Measurements from ENCODE around the gene DCBLD2. TPM values are rescaled to one million over a fixed set of nuclear protein-coding genes. Genes with fewer than 3 reads are reported as not detected.

Gene DCBLD2
- total and polyA plus RNA-seq, 9 of the 15 experiments (the other 6 are each of a cell fraction or from before 2014, with no cell fraction given), result 2.7 to 14.6 (median 7.4) TPM

DNA sequence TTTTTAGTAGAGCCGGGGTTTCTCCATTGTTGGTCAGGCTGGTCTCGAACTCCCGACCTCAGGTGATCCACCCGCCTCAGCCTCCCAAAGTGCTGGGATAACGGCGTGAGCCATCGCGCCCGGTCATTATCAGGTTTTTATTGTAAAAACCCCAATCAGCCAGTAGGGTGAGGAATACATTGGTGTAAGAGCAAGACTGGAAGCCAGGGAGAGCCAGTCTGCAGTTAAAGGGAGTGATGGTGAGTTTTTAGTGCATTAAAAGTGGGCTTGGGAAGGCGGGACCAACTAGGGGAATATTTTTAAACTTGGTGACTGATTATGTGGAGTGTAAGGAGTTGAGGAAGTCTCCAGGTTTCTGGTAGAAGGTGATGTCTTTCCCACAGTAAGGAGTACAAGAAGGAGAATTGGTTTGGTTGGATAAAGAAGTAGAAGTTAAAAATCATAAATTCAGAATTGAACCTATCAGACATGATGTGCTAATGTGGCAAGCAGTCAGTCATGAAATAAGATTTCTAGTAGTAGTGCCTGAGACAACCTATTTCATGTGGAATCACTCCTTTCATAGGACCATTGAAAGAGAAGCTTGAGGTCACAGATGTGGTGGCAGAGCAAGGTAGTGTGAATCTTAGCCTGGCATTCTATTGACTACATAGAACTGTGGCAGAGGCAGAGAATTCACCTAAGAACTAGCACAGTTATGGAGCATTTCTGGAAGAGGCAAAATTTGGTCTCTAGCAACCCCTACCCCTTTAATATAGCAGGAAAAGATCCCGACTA lies 2.4 kb upstream of the DCBLD2 start:
- Histone ChIP-seq H3K4me2 (ENCODE audit: insufficient read depth, low read length) (no peak overlapping the region), H3K79me2 (ENCODE audit: control insufficient read depth, insufficient read depth, low read length) (peaks cover 18% of the 10 kb centered on the region)

More for the DNA sequence above, 2.4 kb upstream of the DCBLD2 start:
- no peaks in the 10 kb centered on the region for H3K27me3 ChIP-seq (ENCODE audit: control insufficient read depth in 2 of 2, insufficient read depth in 2 of 2, low read length in 2 of 2)
- ChIA-PET CTCF (ENCODE audit: low intra/inter-chr PET ratio) (no interaction called here), POLR2A (no interaction called here)
- peaks cover 3 to 9% of the 10 kb centered on the region in 2 experiments; a peak in 4 of 5 replicates for H3K4me1 ChIP-seq (replicated peaks in 1 of 2; ENCODE audit: control insufficient read depth in 2 of 2, insufficient read depth in 2 of 2, low read length in 2 of 2)
- ATAC-seq (no peak), FAIRE-seq (no peak), DNase-seq (ENCODE audit: extremely low read depth in 1 of 4, low spot score in 3 of 4) (no peak)
- no peaks in the 10 kb centered on the region for H4K20me1 ChIP-seq (replicated peaks; ENCODE audit: control insufficient read depth, insufficient read depth, low read length)
- TF ChIP-seq ARNT (IDR thresholded peaks at IDR 0.05), result no peak
- TF ChIP-seq GTF2F1 (IDR thresholded peaks at IDR 0.05; ENCODE audit: low read depth, low read length), result no peak
- TF ChIP-seq PHB (CRISPR knock-in tag; IDR thresholded peaks at IDR 0.05), result no peak
- no peak for TF ChIP-seq HOXB6 (CRISPR knock-in tag; IDR thresholded peaks at IDR 0.05; ENCODE audit: borderline replicate concordance)
- no peak for TF ChIP-seq HMG20A (CRISPR knock-in tag; conservative IDR thresholded peaks at IDR 0.05)
- no peak for TF ChIP-seq PHB2 (IDR thresholded peaks at IDR 0.05; ENCODE audit: low read depth)
- no peak for TF ChIP-seq ZNF79 (CRISPR knock-in tag; IDR thresholded peaks at IDR 0.05; ENCODE audit: low read depth)
- TF ChIP-seq, protein P1, sequence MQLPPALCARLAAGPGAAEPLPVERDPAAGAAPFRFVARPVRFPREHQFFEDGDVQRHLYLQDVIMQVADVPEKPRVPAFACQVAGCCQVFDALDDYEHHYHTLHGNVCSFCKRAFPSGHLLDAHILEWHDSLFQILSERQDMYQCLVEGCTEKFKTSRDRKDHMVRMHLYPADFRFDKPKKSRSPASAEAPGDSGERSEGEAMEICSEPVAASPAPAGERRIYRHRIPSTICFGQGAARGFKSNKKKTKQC (CRISPR knock-in tag; IDR thresholded peaks at IDR 0.05), result no peak
- TF ChIP-seq TRIM28 (IDR thresholded peaks at IDR 0.05), result no peak
- no peak for TF ChIP-seq RBM39 (optimal IDR thresholded peaks at IDR 0.05; ENCODE audit: low read depth, low read length)
- TF ChIP-seq RFX7 (CRISPR knock-in tag; IDR thresholded peaks at IDR 0.05), result no peak
- no peak for TF ChIP-seq ZNF384 (IDR thresholded peaks at IDR 0.05; ENCODE audit: low read depth, low read length)
- no peak for TF ChIP-seq ZNF140 (CRISPR knock-in tag; IDR thresholded peaks at IDR 0.05)
- TF ChIP-seq WHSC1 (IDR thresholded peaks at IDR 0.05; ENCODE audit: low read length), result no peak
- TF ChIP-seq C11orf30 (IDR thresholded peaks at IDR 0.05; ENCODE audit: low read depth), result no peak
- TF ChIP-seq TBL1XR1 (IDR thresholded peaks at IDR 0.05; ENCODE audit: low read length in 2 of 2), result no peak
- no peak for TF ChIP-seq HEY1 (CRISPR knock-in tag; IDR thresholded peaks at IDR 0.05; ENCODE audit: borderline replicate concordance)
- no peak for TF ChIP-seq GATA2 (CRISPR knock-in tag; IDR thresholded peaks at IDR 0.05)
- TF ChIP-seq NR2C2 (CRISPR knock-in tag; IDR thresholded peaks at IDR 0.05), result no peak
- no peak for TF ChIP-seq NR2C2 (tag; IDR thresholded peaks at IDR 0.05)
- H2AFZ ChIP-seq (ENCODE audit: low read depth, low read length), result 0 out of 2 replicates have a peak overlapping the region, but pooled peaks have one; percentile 31
- no peaks in the 10 kb centered on the region for H3K9me3 ChIP-seq (replicated peaks; ENCODE audit: control insufficient read depth, insufficient read depth, low read depth, low read length)
- intact Hi-C loops (cut with micrococcal nuclease), result loop anchor here (5.0 kb wide), 1 partner anchor 78 kb away; no protein-coding TSS in a partner anchor
- BruUV-seq (replicated peaks), result no TSS peak
- no peak overlapping the region for H3K27ac ChIP-seq (ENCODE audit: extremely low read depth, low read depth, low read length)
- no peak overlapping the region for H3K9ac ChIP-seq (ENCODE audit: insufficient read depth in 1 of 2, low read depth in 2 of 2, low read length in 2 of 2)
- H3K36me3 ChIP-seq (ENCODE audit: control insufficient read depth, insufficient read depth, low read length), result no peaks in the 10 kb centered on the region
- H3K9me1 ChIP-seq (ENCODE audit: control insufficient read depth, insufficient read depth, low read length), result no peaks in the 10 kb centered on the region
- in situ Hi-C loops (cut with MboI), result no loop called here
- H3K4me3 ChIP-seq, result no peak overlapping the region
- 79% methylated on average over 4 of the region's 11 CpGs for whole genome bisulfite sequencing (ENCODE audit: insufficient coverage, low coverage, missing lambda C conversion rate)
